OCI-LY1 (cell line): ENCODE results near the gene LLGL2.

Experiments
- H2AFZ ChIP-seq: fragments of 200-600 bp; sonication (generic), shearing (Covaris generic); 2 replicates; pipeline ENCODE4 v1.6.0; 2014; ENCODE audit warnings: antibody characterized with exemption, mild to moderate bottlenecking, low read length
- H3F3A ChIP-seq: fragments of 200-600 bp; sonication (generic), shearing (Covaris generic); 2 replicates; pipeline ENCODE4 v1.6.0; 2014; ENCODE audit warnings: mild to moderate bottlenecking, antibody characterized with exemption, low read length, moderate library complexity; ENCODE audit not compliant: insufficient read depth
- H3K27ac ChIP-seq: fragments of 200-600 bp; sonication (generic); 2 replicates; pipeline ENCODE4 v1.5.1; 2014; ENCODE audit warnings: low read length, mixed run types, mild to moderate bottlenecking, low read depth; ENCODE audit not compliant: poor library complexity, severe bottlenecking
- H3K27me3 ChIP-seq: fragments of 200-600 bp; sonication (generic); 2 replicates; pipeline ENCODE4 v1.6.0; 2014; ENCODE audit warnings: antibody characterized with exemption, mild to moderate bottlenecking, low read length, moderate library complexity; ENCODE audit not compliant: insufficient read depth
- H3K36me3 ChIP-seq: fragments of 200-600 bp; sonication (generic); 2 replicates; pipeline ENCODE4 v1.6.1; 2014; ENCODE audit warnings: mild to moderate bottlenecking, antibody characterized with exemption, low read length, moderate library complexity, mixed read lengths; ENCODE audit not compliant: insufficient read depth
- H3K4me1 ChIP-seq: fragments of 200-600 bp; sonication (generic); 2 replicates; pipeline ENCODE4 v1.5.1; 2014; ENCODE audit warnings: mild to moderate bottlenecking, low read length, moderate library complexity; ENCODE audit not compliant: insufficient read depth, severe bottlenecking
- H3K4me2 ChIP-seq: fragments of 200-600 bp; sonication (generic), shearing (Covaris generic); 2 replicates; pipeline ENCODE4 v1.6.1; 2014; ENCODE audit warnings: low read length
- H3K4me3 ChIP-seq: fragments of 200-600 bp; sonication (generic); 2 replicates; pipeline ENCODE4 v1.5.1; 2014; ENCODE audit warnings: low read length, low read depth, mild to moderate bottlenecking, mixed read lengths; ENCODE audit not compliant: poor library complexity, severe bottlenecking
- H3K79me2 ChIP-seq: fragments of 200-600 bp; shearing (Covaris generic); 2 replicates; pipeline ENCODE4 v1.6.1; 2016; ENCODE audit warnings: mixed run types, low read length, mixed read lengths; ENCODE audit not compliant: insufficient read depth
- H3K9ac ChIP-seq: fragments of 200-600 bp; sonication (generic), shearing (Covaris generic); 2 replicates; pipeline ENCODE4 v1.6.1; 2014; ENCODE audit warnings: mild to moderate bottlenecking, low read length, mixed read lengths
- H3K9me2 ChIP-seq: fragments of 200-600 bp; sonication (generic), shearing (Covaris generic); 2 replicates; pipeline ENCODE4 v1.6.1; 2014; ENCODE audit warnings: low read depth, mild to moderate bottlenecking, low read length, mixed read lengths
- H3K9me3 ChIP-seq: fragments of 200-600 bp; shearing (Covaris generic); 2 replicates; pipeline ENCODE4 v1.6.1; 2014; ENCODE audit warnings: low read length, mixed read lengths
- H4K20me1 ChIP-seq: fragments of 200-600 bp; sonication (generic), shearing (Covaris generic); 2 replicates; pipeline ENCODE4 v1.6.0; 2016; ENCODE audit warnings: mild to moderate bottlenecking, low read length; ENCODE audit not compliant: insufficient read depth
- CTCF ChIP-seq: fragments of 200-600 bp; sonication (generic), shearing (Covaris generic); IDR thresholded peaks from 2 replicates; pipeline ENCODE4 v1.5.1; 2017; ENCODE audit warnings: mild to moderate bottlenecking, antibody characterized with exemption, low read length, moderate library complexity, mixed read lengths
- EZH2 ChIP-seq: fragments of 200-600 bp; sonication (generic), shearing (Covaris generic); IDR thresholded peaks from 2 replicates; pipeline ENCODE4 v1.8.0; 2017; ENCODE audit warnings: borderline replicate concordance, mixed run types, mild to moderate bottlenecking, antibody characterized with exemption, low read length, moderate library complexity, mixed read lengths

The LLGL2 gene

GRCh38 chr17:75525806-75526554 lies 483 bp downstream of the LLGL2 start:
- peaks cover 7% of the 10 kb centered on the region; the same call in 1 of the 2 replicates for H3K27me3 ChIP-seq
- H3K9me2 ChIP-seq = no peaks in the 10 kb centered on the region
- peak overlapping the region; percentile 72 for H3K4me2 ChIP-seq
- H4K20me1 ChIP-seq = no peaks in the 10 kb centered on the region
- H3K79me2 ChIP-seq = no peaks in the 10 kb centered on the region
- TF ChIP-seq EZH2 (no peak), CTCF (no peak)
- H3K36me3 ChIP-seq = no peaks in the 10 kb centered on the region
- no peaks in the 10 kb centered on the region for H3F3A ChIP-seq
- no peak overlapping the region for H3K27ac ChIP-seq
- H3K4me3 ChIP-seq = peak overlapping the region; percentile 57
- H3K9me3 ChIP-seq = no peaks in the 10 kb centered on the region
- peak overlapping the region; percentile 44; the same call in 1 of the 2 replicates for H3K9ac ChIP-seq
- no peak overlapping the region for H2AFZ ChIP-seq
- H3K4me1 ChIP-seq = peaks cover 11% of the 10 kb centered on the region

- H3K27me3 ChIP-seq = peaks cover 7% of the 10 kb centered on the region; the same call in 1 of the 2 replicates
- no peaks in the 10 kb centered on the region for H3K36me3 ChIP-seq
- H3K9ac ChIP-seq = no peak overlapping the region
- no peaks in the 10 kb centered on the region for H3K79me2 ChIP-seq
- H3K4me1 ChIP-seq = peaks cover 11% of the 10 kb centered on the region
- H3K4me2 ChIP-seq = peak overlapping the region; percentile 72
- no peak overlapping the region for H2AFZ ChIP-seq
- H3K9me2 ChIP-seq = no peaks in the 10 kb centered on the region
- no peaks in the 10 kb centered on the region for H4K20me1 ChIP-seq
- H3K4me3 ChIP-seq = peak overlapping the region; percentile 57
- TF ChIP-seq EZH2 = no peak
- no peak for TF ChIP-seq CTCF
- H3F3A ChIP-seq = no peaks in the 10 kb centered on the region
- no peak overlapping the region for H3K27ac ChIP-seq
- no peaks in the 10 kb centered on the region for H3K9me3 ChIP-seq
Observed at GRCh38 chr17:75526555-75527270, 1.2 kb downstream of the LLGL2 start.

GRCh38 chr17:75530837-75531720 lies 5.6 kb downstream of the LLGL2 start:
- Histone ChIP-seq H3F3A (no peaks in the 10 kb centered on the region), H3K4me2 (no peak overlapping the region), H3K79me2 (no peaks in the 10 kb centered on the region)

More at GRCh38 chr17:75530837-75531720, 5.6 kb downstream of the LLGL2 start:
- Histone ChIP-seq H3K27ac (no peak overlapping the region), H3K9me2 (no peaks in the 10 kb centered on the region), H4K20me1 (no peaks in the 10 kb centered on the region), H3K9ac (no peak overlapping the region), H2AFZ (no peak overlapping the region), H3K27me3 (peaks cover 6% of the 10 kb centered on the region; the same call in 1 of the 2 replicates), H3K4me1 (peaks cover 6% of the 10 kb centered on the region), H3K9me3 (no peaks in the 10 kb centered on the region), H3K36me3 (no peaks in the 10 kb centered on the region), H3K4me3 (no peak overlapping the region)
- TF ChIP-seq CTCF (no peak), EZH2 (no peak)
